ENCODE measurements around the gene NOA1. TPM values are rescaled to one million over a fixed set of nuclear protein-coding genes. Genes with fewer than 3 reads are reported as not detected.

NOA1 gene
- total and polyA plus RNA-seq, 10 of the 15 experiments (the other 5 are each of a cell fraction or from before 2014, with no cell fraction given) = 3.2 to 34.0 (median 17.6) TPM

DNA sequence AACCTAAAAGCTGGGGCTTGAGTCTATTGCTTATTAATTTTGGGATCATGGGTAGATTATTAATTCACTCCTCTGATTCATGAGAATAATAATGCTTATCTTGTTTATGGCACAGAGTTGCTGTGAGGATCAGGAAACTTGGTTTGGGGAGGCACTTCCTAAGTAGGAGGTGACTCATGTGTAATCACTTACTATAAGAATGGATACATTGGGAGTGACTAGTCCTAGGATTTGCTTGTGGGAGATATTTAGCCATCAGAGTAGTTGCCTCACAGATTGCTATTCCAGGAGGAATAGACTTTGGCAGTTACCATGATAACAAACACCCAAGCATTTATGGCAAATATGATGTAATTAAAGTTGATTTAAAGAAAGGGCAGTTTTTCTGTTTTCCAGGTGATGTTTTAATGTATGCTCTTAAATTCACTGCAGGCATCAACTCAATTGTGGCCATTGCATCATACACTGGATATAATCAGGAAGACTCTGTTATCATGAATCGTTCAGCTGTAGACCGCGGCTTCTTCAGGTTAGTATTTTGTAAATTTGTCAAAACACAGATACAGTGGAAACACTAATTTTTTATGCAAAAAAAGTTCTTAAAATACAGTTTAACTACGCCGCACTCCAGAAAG is 43.2 kb upstream of the NOA1 start (continued):
- TF ChIP-seq, protein P1, sequence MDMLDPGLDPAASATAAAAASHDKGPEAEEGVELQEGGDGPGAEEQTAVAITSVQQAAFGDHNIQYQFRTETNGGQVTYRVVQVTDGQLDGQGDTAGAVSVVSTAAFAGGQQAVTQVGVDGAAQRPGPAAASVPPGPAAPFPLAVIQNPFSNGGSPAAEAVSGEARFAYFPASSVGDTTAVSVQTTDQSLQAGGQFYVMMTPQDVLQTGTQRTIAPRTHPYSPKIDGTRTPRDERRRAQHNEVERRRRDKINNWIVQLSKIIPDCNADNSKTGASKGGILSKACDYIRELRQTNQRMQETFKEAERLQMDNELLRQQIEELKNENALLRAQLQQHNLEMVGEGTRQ (IDR thresholded peaks at IDR 0.05; ENCODE audit: borderline replicate concordance, low read depth, low read length) = no peak
- TF ChIP-seq TCF7 (IDR thresholded peaks at IDR 0.05; ENCODE audit: borderline replicate concordance) (no peak), CHD4 (IDR thresholded peaks at IDR 0.05) (no peak), CBX3 (IDR thresholded peaks at IDR 0.05; ENCODE audit: borderline replicate concordance, low read depth) (no peak)

DNA sequence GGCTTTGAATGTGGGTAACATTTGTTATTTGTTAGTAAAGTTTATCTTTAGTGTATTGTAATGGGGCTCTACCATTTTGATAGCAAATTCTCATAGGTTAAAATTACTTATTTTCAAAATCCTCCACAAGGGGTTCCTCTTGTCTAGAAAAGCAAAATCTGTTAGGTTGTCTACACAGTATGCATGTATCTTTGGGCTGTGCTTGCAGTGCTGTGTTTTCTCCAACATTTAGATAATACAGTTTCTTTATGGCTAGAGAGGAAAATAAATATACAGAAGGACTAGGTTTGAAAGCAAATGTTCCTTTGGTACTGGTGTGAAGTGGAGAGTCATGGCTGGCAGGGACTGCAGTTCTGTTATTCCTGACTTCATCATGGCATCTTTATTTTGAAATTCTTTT is 41.6 kb upstream of the NOA1 start:
- Histone ChIP-seq H3K36me3 (ENCODE audit: control insufficient read depth in 2 of 2, insufficient read depth in 2 of 2, low read length in 1 of 2) (peaks cover 2 to 43% of the 10 kb centered on the region in 2 experiments), H3K27me3 (replicated peaks in 1 of 2; ENCODE audit: control insufficient read depth in 2 of 2, insufficient read depth in 2 of 2, low read length in 1 of 2) (no peaks in the 10 kb centered on the region), H3K79me2 (ENCODE audit: control insufficient read depth, insufficient read depth, low read length) (no peaks in the 10 kb centered on the region), H3K27ac (ENCODE audit: control insufficient read depth, insufficient read depth) (no peak overlapping the region), H2AFZ (ENCODE audit: control insufficient read depth, low read depth, low read length) (no peak overlapping the region), H3K9me3 (replicated peaks; ENCODE audit: control insufficient read depth, insufficient read depth, low read length) (no peaks in the 10 kb centered on the region), H3K4me2 (ENCODE audit: control insufficient read depth, insufficient read depth) (no peak overlapping the region), H3K4me3 (no peak overlapping the region), H4K20me1 (ENCODE audit: control insufficient read depth, insufficient read depth) (no peaks in the 10 kb centered on the region), H3K4me1 (ENCODE audit: control insufficient read depth, insufficient read depth, low read length) (no peaks in the 10 kb centered on the region), H3K9ac (ENCODE audit: control insufficient read depth, insufficient read depth, low read length) (no peak overlapping the region)
- ATAC-seq (no peak), FAIRE-seq (no peak), DNase-seq (ENCODE audit: low read depth, low spot score) (no peak)
- in situ Hi-C loops (cut with MboI) = no loop called here
- TF ChIP-seq RAD51 (IDR thresholded peaks at IDR 0.05) = no peak
- TF ChIP-seq POLR2AphosphoS2 (IDR thresholded peaks at IDR 0.05; ENCODE audit: low read depth, low read length) = no peak
- no peak for TF ChIP-seq ZZZ3 (IDR thresholded peaks at IDR 0.05; ENCODE audit: control insufficient read depth, insufficient read length, low read depth)
- no peak for TF ChIP-seq NR2C2 (IDR thresholded peaks at IDR 0.05; ENCODE audit: borderline replicate concordance, control insufficient read depth, insufficient read length, low read depth)
- TF ChIP-seq CHD4 (IDR thresholded peaks at IDR 0.05) = no peak
- no peak for TF ChIP-seq IKZF2 (IDR thresholded peaks at IDR 0.05)
- no peak for TF ChIP-seq YBX1 (IDR thresholded peaks at IDR 0.05)
- no peak for TF ChIP-seq SMARCA5 (IDR thresholded peaks at IDR 0.05)
- no peak for TF ChIP-seq SREBF1 (IDR thresholded peaks at IDR 0.05; ENCODE audit: low read length)
- TF ChIP-seq, protein P2, sequence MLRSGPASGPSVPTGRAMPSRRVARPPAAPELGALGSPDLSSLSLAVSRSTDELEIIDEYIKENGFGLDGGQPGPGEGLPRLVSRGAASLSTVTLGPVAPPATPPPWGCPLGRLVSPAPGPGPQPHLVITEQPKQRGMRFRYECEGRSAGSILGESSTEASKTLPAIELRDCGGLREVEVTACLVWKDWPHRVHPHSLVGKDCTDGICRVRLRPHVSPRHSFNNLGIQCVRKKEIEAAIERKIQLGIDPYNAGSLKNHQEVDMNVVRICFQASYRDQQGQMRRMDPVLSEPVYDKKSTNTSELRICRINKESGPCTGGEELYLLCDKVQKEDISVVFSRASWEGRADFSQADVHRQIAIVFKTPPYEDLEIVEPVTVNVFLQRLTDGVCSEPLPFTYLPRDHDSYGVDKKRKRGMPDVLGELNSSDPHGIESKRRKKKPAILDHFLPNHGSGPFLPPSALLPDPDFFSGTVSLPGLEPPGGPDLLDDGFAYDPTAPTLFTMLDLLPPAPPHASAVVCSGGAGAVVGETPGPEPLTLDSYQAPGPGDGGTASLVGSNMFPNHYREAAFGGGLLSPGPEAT (IDR thresholded peaks at IDR 0.05; ENCODE audit: low read depth) = no peak
- TF ChIP-seq, protein P3, sequence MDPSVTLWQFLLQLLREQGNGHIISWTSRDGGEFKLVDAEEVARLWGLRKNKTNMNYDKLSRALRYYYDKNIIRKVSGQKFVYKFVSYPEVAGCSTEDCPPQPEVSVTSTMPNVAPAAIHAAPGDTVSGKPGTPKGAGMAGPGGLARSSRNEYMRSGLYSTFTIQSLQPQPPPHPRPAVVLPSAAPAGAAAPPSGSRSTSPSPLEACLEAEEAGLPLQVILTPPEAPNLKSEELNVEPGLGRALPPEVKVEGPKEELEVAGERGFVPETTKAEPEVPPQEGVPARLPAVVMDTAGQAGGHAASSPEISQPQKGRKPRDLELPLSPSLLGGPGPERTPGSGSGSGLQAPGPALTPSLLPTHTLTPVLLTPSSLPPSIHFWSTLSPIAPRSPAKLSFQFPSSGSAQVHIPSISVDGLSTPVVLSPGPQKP (IDR thresholded peaks at IDR 0.05; ENCODE audit: low read depth, low read length) = no peak
- TF ChIP-seq, protein P4, sequence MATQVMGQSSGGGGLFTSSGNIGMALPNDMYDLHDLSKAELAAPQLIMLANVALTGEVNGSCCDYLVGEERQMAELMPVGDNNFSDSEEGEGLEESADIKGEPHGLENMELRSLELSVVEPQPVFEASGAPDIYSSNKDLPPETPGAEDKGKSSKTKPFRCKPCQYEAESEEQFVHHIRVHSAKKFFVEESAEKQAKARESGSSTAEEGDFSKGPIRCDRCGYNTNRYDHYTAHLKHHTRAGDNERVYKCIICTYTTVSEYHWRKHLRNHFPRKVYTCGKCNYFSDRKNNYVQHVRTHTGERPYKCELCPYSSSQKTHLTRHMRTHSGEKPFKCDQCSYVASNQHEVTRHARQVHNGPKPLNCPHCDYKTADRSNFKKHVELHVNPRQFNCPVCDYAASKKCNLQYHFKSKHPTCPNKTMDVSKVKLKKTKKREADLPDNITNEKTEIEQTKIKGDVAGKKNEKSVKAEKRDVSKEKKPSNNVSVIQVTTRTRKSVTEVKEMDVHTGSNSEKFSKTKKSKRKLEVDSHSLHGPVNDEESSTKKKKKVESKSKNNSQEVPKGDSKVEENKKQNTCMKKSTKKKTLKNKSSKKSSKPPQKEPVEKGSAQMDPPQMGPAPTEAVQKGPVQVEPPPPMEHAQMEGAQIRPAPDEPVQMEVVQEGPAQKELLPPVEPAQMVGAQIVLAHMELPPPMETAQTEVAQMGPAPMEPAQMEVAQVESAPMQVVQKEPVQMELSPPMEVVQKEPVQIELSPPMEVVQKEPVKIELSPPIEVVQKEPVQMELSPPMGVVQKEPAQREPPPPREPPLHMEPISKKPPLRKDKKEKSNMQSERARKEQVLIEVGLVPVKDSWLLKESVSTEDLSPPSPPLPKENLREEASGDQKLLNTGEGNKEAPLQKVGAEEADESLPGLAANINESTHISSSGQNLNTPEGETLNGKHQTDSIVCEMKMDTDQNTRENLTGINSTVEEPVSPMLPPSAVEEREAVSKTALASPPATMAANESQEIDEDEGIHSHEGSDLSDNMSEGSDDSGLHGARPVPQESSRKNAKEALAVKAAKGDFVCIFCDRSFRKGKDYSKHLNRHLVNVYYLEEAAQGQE (IDR thresholded peaks at IDR 0.05; ENCODE audit: low read depth, low read length) = no peak
- TF ChIP-seq TCF7 (IDR thresholded peaks at IDR 0.05; ENCODE audit: borderline replicate concordance) = no peak
- BruUV-seq (replicated peaks) = no TSS peak
- ChIA-PET POLR2A (no interaction called here), SMC1A (ENCODE audit: uncharacterized antibody, unreplicated experiment) (no interaction called here), CTCF (no interaction called here), RAD21 (ENCODE audit: unreplicated experiment) (no interaction called here)
- intact Hi-C loops (cut with micrococcal nuclease; ENCODE audit: unreplicated experiment) = no loop called here
